GM04503 (cell line): ENCODE results near the gene HIGD2A.
"Not testable (repeated sequence)": the region's sequence is repeated elsewhere in the genome, so short reads cannot be mapped to it uniquely, and the experiment has no call there.

Experiments
- DNase-seq: peaks from one replicate; pipeline ENCODE4 v3.0.0-alpha.2; 2012; ENCODE audit warnings: low read depth

The HIGD2A gene

DNA sequence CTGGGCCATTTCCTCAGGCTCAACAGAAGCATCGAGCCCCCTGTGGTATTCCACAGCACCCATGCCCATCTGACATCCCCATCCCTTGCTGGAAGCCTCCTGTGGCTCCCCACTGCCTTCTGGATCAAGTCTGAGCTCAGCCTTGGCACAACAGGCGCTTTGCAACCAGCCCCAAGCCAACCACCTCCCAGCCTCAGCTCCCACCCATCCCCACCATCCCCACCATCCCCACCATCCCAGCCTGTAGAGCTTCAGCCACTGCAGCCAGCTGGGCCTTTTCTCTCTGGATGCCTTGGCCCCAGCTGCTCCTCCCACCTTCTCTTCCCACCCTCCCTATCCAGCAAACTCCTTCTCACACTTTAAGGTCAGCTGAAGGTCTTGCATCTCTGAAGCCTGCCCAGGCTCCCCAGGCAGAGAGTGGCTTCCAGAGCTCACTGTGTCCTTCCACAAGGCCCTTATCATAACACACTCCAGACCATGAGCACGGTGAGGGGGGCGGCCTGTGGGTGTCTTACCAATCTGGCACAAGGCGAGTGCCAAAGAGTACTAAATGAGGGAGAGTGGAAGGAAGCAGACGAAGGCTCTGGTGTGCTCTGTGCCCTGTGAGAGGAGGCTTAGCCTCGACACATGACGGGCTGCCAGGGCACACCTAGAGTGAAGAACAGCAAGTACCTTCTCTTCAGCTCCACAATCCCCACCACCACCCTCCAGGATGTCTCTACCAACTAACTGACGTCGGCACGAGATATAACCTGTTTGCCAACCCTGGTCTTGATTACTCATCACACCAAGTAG is 6.5 kb downstream of the HIGD2A start:
- DNase-seq: no peak

DNA sequence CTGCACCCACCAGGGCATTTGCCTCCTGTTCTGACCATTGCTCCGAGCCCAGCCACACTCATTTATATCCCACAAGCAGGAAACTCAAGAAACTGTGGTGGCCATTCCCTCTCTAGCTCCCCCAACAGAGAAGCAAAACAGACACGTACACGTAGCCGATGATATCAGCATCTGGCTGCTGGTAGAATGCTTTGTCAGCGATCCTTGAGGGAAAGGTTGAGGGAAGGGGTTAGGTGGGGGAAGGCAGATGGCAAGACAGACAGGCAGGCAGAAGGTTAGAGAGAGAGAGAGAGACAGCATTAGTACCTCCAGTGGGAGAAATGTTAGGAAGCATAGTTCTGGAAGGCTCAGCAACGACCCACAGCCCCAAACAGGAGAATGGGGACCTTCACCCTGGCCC is 7.8 kb downstream of the HIGD2A start:
- DNase-seq: no peak

DNA sequence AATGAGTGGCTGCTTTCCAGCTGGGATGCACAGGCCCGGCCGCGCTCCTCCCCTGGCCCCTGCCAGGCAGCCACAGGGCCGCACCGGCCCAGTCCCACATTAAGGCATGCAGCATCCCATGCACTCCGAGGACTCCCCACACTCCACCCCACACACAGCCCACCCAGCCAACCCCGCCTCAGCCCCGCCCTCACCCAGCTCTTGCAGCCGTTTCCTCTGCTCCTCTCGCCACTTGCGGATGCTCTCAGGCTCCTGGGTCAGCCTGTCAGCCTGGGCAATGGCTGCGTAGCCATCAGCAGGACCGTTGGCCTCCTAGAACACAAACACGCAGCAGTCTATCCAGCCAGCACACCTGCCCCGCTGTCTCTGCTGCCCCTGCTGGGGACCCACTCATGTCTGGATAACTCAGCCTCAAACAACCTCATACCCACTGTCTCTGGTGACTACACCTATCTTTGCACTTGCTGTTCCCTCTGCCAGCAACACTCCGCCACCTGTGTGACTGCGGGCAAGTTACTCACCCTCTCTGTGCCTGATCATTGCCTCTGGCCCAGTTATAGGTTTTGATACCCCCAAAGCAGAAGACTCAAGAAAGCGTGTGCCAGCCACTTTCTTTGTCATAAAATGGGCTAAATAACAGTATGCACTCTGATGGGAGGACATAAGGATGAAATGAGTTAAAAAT is 9.3 kb downstream of the HIGD2A start:
- DNase-seq: no peak

DNA sequence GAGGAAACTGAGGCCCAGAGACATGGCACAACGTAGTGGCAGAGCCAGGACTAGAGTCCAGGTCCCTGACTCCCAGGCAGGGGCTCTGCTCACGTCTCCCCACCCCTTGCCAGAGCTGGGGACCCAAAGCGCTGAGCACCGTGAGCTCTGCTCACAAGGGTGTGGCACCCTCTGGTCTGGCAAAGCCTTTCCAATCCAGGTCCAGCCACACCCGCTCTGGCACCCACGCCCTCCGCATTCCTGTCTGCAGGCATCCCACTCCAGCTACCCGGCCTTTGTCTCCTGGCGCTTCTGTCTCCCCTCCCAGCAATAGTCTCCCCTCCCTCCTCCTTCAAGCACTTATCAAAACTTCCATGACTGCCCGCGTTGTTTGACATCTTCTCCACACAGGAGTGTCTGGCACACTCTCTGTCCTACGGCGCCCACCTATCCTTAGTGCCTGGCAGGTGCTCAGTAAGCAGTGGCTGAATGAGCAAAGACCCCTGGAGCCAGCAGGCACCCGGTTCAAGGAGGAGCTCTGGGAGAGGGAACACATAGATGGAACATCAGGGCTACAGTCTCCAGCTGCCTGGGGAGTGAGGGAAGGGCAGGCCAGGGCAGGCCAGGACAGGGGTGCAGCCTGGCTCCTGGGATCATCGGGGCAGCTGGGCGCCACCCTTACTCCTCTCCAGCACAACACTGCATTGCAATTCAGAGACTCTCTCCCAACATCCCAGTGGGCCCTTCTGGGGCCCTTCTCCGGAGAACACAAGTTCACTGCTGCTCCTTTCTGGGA is 12.0 kb downstream of the HIGD2A start:
- DNase-seq: no peak

DNA sequence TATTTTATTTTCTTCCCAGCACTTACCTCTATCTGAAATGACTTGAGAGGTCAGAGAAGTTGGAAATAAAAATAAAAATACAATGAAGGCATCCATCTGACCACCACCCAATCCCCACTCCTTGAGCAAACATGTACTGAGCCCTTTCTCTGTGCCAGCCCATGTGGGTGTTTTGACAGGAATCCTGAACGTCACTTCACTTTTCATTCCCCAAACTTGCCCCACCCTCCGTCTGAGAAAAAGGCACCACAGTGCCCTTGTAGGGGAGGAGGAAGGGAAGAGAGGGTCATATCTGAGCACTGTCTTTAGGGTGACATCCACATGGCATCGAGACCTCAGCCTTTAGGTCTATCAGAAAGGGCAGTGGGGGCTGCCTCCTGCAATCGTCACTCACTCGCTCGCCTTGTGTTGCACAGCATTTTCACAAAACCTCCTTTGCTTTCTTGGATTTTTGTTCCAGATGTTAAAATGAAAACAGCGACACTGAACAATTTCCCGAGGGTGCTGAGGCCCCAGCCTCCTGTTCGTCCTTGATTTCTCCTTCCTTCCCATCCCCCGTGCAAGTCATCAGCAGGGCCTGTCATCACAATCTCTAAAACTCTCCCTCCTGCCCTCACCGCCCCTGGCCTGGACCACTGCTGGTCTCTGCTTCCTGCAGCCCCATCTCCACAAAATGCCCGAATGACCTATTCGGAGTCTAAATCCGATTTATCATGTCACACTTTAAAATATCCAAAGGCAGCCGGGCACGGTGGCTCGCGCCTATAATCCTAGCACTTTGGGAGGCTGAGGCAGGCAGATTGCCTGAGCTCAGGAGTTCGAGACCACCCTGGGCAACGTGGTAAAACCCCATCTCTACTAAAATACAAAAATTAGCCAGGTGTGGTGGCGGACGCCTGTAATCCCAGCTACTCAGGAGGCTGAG is 13.0 kb downstream of the HIGD2A start:
- DNase-seq: no peak

DNA sequence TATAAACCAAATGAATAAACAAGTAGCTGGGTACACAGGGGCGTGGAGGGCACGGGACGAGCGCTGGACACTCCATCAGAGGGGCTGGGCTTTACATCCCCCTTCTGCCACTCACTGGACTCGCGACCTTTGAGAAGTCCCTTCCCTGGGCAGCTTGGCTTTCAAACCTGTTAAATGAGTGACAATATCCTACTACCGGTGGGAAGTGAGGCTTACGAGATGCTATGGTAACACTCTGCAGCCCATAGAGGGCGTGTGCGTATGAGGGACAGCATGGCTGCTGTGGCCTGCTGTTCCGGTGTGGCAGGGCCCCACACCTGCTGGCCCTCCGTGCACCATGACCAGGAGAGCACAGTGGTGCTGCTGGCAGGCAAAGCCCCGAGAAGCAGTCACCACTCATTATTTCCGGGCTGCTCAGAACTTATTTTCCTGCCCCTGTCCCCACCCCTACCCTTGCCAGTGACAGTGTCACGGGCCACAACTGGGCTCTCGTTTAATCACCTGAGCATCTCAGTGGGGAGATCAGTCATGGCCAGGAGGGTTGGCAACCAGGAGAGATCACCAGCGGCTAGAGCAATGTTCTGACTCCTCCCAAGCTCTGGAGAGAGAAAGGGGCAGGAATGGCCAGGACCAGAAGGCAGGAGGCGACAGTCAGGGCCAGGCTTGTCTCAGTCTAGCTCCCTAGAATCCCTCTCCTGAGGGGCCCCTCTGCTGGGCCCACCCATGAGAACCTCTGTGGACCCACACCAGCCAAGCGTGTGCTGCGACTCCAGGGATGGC is 17.3 kb downstream of the HIGD2A start:
- DNase-seq: no peak

DNA sequence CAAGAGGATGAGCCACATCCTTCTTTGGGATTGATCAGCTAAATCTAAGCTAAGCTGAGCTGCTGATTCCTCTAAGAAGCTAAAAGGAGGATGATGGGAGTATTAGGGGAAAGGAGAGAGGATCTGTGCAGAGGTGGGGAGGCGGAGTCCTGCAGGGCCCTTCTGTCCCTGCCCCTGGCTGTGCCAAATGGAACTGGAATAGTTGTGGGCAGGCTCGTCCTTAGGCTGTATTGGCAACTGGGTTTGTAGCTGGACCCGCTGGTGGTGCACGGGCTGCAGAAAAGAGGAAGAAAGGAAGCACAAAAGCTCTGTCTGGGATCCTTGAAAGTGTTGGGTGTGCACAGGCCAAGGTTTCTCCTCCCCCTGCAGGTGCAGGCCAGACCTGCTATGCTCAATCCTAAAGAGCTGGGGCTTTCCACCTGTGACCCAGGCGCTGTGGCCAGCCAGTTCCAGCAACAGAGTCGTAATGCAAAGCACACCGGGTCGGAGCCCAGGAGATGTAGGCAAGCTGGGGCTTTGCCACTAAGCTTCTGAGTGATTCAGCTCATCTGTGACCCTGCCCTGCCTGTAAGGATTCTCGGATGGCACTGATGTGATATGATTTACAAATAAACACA is 18.0 kb downstream of the HIGD2A start:
- DNase-seq: no peak

- no peak for DNase-seq
Measured at GRCh38 chr5:176407456-176408251, 19.1 kb downstream of the HIGD2A start.

GRCh38 chr5:176408252-176408573 is 19.7 kb downstream of the HIGD2A start:
- DNase-seq: not testable (repeated sequence)

DNA sequence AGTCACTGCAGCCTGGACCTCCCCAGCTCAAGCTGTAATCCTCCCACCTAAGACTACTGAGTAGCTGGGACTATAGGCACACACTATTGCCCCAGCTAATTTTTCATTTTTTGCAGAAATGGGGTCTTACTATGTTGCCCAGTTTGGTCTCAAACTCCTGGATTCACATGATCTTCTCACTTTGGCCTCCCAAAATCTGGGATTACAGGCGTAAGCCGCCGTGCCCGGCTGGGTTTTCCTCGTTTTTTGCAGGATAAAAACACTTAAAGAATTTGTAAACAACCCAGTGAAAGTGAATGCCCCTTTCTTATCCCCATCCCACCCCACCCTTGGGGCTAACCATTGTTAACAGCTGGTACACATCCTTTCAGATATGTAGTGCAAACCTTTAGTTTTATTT is 20.0 kb downstream of the HIGD2A start:
- DNase-seq: no peak

- DNase-seq: no peak
Measured at GRCh38 chr5:176409765-176410164, 21.2 kb downstream of the HIGD2A start.

DNA sequence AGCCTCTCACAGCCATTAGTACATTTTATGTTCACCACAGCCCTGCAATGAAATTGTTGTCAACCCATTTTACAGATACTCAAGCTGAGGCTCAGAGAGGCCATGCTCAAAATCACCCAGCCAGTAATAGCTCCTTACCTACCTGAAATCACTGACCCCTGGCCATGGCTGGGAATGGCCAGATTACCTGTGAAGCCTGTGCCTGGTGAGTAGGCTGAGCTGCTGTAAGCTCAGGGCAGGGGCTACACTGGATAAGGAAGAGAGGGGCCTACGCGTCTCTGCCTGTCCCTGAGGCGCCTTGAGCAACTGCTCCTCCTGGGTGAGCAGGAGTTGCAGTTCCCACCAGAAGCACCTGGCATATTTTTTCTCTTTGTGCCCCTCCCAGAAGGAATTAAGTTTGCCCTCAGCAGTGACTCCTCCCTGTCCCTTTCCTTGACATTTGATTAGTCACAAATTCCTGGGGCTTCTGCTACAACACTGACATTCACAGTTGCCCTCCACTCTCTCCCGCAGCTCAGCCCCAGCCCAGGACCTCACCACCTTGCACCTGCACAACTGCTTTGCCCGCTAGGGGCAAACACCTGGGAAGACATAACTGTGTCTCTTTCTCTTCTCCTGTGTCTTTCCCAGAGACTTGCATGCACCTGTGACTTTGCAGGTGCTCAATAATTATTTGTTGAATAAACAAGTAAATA is 22.1 kb downstream of the HIGD2A start:
- no peak for DNase-seq

GRCh38 chr5:176412517-176413254 is 24.1 kb downstream of the HIGD2A start:
- DNase-seq: no peak

- DNase-seq: no peak
Measured at GRCh38 chr5:176413255-176413565, 24.7 kb downstream of the HIGD2A start.

- no peak for DNase-seq
Measured at GRCh38 chr5:176413709-176414191, 25.2 kb downstream of the HIGD2A start.

GRCh38 chr5:176414704-176415103 is 26.2 kb downstream of the HIGD2A start:
- no peak for DNase-seq

DNA sequence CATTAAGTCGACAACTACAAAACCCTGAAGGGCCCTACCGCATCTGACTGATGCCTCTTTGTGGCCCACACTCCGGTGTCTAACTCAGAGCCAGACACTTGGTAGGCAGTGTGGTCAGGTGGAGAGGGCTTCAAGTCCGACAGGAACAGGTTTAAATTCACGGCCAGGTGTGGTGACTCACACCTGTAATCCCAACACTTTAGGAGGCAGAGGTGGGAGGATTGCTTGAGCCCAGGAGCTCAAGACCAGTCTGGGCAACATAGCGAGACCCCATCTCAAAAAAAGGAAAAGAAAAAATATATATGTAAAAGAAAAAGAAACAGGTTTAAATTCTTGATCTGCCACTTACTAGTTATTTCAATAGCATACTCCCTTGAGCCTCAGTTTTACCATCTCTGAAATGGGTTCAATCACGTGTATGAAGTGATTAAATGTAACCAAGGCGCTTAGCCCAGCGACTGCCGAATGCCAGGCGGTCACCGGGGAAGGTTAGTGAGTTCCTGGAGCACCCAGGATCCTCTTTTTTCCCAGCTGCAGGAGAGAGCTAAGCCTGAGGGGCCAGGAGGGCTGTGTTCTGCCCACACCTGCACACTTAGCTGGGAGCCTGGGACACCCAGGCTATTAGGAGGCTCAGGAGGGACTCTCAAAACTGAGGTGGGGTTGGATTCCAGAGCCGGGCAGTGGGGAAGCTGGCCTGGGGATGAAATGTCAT is 26.8 kb downstream of the HIGD2A start:
- no peak for DNase-seq
